ENCODE measurements around the gene CEBPB.

GRCh38 chr20:50214226-50215024 lies 23.8 kb downstream of the CEBPB start:
- no peak for TF ChIP-seq CTCF (conservative IDR thresholded peaks at IDR 0.05 in 1 of 2, IDR thresholded peaks at IDR 0.05 in 1 of 2; ENCODE audit: low read depth in 1 of 2, low read length in 2 of 2)
- TF ChIP-seq EZH2 (IDR thresholded peaks at IDR 0.05; ENCODE audit: low read length, missing control alignments) = no peak

All from fibroblast of lung (primary cell).